Transverse colon (tissue), 4 donors: ENCODE data around the gene ZNF687. TPM values are rescaled to one million over a fixed set of nuclear protein-coding genes. Genes with fewer than 3 reads are reported as not detected.

Source experiments
- DNase-seq: peaks from one replicate; pipeline ENCODE4 v3.0.0-alpha.2; 2019
- H3K27ac ChIP-seq, 4 donors: fragments of 200-600 bp; sonication (generic); 2 replicates each; pipeline ENCODE4 v1.5.1; 2016 to 2018; ENCODE audit warnings: inconsistent platforms in 4 of 4
- H3K27me3 ChIP-seq: fragments of 200-600 bp; sonication (generic); 2 replicates; pipeline ENCODE4 v1.5.1; 2017; ENCODE audit warnings: inconsistent platforms
- H3K36me3 ChIP-seq, 4 donors: fragments of 200-600 bp; sonication (generic); 2 replicates each; pipeline ENCODE4 v1.5.1; 2017 to 2019; ENCODE audit warnings: inconsistent platforms in 4 of 4
- H3K4me1 ChIP-seq, 4 donors: fragments of 200-600 bp; sonication (generic); 2 replicates each; pipeline ENCODE4 v1.5.1; 2017 to 2020; ENCODE audit warnings: inconsistent platforms in 4 of 4
- H3K4me3 ChIP-seq, 4 donors: fragments of 200-600 bp; sonication (generic); 1 replicate in 1 of 4; 2 replicates in 3 of 4; pipeline versions ENCODE4 v1.5.1 to v1.6.1; 2017 to 2019; ENCODE audit warnings: inconsistent platforms in 4 of 4
- H3K9me3 ChIP-seq, 2 donors: fragments of 200-600 bp; sonication (generic); 2 replicates each; pipeline ENCODE4 v1.5.1; 2017 to 2019; ENCODE audit warnings: inconsistent platforms in 2 of 2
- EP300 ChIP-seq: sonication (generic); formaldehyde crosslinking; IDR thresholded peaks from one replicate; pipeline ENCODE4 v1.6.1; 2017; ENCODE audit warnings: antibody characterized with exemption, low read depth
- POLR2A ChIP-seq: fragments of 450-650 bp; IDR thresholded peaks from one replicate; pipeline ENCODE4 v1.6.1; 2016; ENCODE audit warnings: antibody characterized with exemption, mild to moderate bottlenecking, moderate library complexity
- POLR2AphosphoS5 ChIP-seq, 3 donors: sonication (generic); formaldehyde crosslinking; IDR thresholded peaks; one replicate each; pipeline ENCODE4 v1.6.1; 2016; ENCODE audit warnings: antibody characterized with exemption in 3 of 3
- WGBS, 2 donors: methylation state at CpG; one replicate each; pipeline ENCODE4 v1.1.5; 2018; ENCODE audit warnings: low coverage in 1 of 2; 5-methylcytosine and 5-hydroxymethylcytosine counted together
- in situ Hi-C, 4 donors: fragments of 200-750 bp; cut with MboI; loops; one replicate each; pipeline versions ENCODE4 v1.15.0 to v1.15.1; 2017; ENCODE audit warnings: low sequenced_read_pairs in 3 of 4, low pct_ligation_motif_present in 1 of 4, low pct_unique_long_range_greater_than_20kb in 1 of 4
- intact Hi-C: fragments of 100-400 bp; cut with DNase I; formaldehyde crosslinking; loops from one replicate; pipeline ENCODE4 v1.15.1; 2023; ENCODE audit warnings: low total_unique reads
- total RNA-seq, 4 donors: library from RNA; depleted of rRNA; stranded (reverse); fragments of >200 nt; gene quantifications; one replicate each; pipeline ENCODE4 v1.1.0, GENCODE V29; 2016
- TF ChIP-seq, protein P1 (sequence below), 5 experiments: fragments of 200-600 bp in 3 of 5; fragments of 450-650 bp in 2 of 5; sonication (generic) in 3 of 5; IDR thresholded peaks; 1 replicate in 2 of 5; 2 replicates in 3 of 5; pipeline ENCODE4 v1.5.1; 2016 to 2017; ENCODE audit warnings: antibody characterized with exemption in 5 of 5, inconsistent platforms in 3 of 5, mild to moderate bottlenecking in 2 of 5, moderate library complexity in 1 of 5

The ZNF687 gene
- total RNA-seq, 4 donors from 2014 or later = 24.5 to 41.9 (median 31.5) TPM

DNA sequence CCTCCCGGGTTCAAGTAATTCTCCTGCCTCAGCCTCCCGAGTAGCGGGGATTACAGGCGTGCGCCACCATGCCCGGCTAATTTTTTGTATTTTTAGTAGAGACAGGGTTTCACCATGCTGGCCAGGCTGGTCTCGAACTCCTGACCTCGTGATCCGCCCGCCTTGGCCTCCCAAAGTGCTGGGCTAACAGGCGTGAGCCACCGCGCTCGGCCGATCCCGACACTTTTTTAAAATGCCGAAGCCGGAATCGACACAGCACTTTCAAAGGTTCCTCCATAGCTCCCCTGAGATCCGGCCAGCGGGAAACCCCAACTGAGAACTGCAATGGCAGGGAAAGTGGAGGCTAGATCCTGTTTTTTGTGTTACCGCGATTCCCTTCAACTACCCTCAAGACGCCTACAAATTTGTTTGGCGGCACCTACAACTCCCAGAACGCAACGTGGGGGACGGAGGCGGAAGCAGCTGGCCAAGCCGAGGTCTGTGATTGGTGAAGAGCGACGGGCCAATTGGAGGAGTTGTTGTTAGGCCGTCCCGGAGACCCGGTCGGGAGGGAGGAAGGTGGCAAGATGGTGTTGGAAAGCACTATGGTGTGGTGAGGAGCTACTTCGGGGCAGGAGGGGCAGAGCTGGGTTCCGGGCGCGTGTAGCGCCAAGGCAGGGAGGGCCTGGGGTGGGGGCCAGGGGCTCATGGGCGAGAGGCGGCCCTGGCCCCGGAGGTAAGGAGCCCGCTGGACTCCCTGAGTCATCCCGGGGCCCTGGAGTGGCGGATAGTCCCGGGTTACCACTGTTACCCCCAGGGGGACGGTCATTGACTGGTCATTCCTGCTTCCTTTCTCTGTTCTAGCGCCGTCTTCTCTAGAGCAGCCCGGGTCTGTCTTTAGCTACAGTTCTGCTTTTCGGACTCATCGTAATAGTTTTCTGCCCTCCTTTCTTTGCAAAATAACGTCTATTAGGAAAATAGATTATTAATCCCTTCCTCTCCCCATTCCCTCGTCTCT lies 27.6 kb upstream of the ZNF687 start, which contains the start of gene PSMD4:
Gene PSMD4 (plus strand): TSS at position 518 of the 997 bp plus-strand sequence. CDS start 49 bp downstream, at position 567.
- TF ChIP-seq, protein P1, sequence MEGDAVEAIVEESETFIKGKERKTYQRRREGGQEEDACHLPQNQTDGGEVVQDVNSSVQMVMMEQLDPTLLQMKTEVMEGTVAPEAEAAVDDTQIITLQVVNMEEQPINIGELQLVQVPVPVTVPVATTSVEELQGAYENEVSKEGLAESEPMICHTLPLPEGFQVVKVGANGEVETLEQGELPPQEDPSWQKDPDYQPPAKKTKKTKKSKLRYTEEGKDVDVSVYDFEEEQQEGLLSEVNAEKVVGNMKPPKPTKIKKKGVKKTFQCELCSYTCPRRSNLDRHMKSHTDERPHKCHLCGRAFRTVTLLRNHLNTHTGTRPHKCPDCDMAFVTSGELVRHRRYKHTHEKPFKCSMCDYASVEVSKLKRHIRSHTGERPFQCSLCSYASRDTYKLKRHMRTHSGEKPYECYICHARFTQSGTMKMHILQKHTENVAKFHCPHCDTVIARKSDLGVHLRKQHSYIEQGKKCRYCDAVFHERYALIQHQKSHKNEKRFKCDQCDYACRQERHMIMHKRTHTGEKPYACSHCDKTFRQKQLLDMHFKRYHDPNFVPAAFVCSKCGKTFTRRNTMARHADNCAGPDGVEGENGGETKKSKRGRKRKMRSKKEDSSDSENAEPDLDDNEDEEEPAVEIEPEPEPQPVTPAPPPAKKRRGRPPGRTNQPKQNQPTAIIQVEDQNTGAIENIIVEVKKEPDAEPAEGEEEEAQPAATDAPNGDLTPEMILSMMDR (IDR thresholded peaks at IDR 0.05) = peak in 1 of 5 experiments; percentile 17
- TF ChIP-seq POLR2A (peak; percentile 86), EP300 (no peak), POLR2AphosphoS5 (IDR thresholded peaks at IDR 0.05) (peak; percentile 92 to 93 (median 93))
- peaks cover 6 to 14% (median 10%) of the 10 kb centered on the region in 4 donors for H3K4me1 ChIP-seq
- H3K27ac ChIP-seq = peak within 1 kb of the TSS; percentile 88 to 90 (median 88)
- intact Hi-C loops (loop anchor here (5.0 kb wide), 1 partner anchor 57 kb away; the partner anchor contains the start of gene PIP5K1A), in situ Hi-C loops (no loop called here)
- peak within 1 kb of the TSS; percentile 90 to 92 (median 92) for H3K4me3 ChIP-seq
- H3K9me3 ChIP-seq = no peaks in the 10 kb centered on the region
- 0 to 16% methylated on average over 5 to 56 of the region's 56 CpGs for WGBS, 2 donors
- DNase-seq = peak; percentile 95
- no peaks in the 10 kb centered on the region for H3K27me3 ChIP-seq
- H3K36me3 ChIP-seq = no peaks in the 10 kb centered on the region

DNA sequence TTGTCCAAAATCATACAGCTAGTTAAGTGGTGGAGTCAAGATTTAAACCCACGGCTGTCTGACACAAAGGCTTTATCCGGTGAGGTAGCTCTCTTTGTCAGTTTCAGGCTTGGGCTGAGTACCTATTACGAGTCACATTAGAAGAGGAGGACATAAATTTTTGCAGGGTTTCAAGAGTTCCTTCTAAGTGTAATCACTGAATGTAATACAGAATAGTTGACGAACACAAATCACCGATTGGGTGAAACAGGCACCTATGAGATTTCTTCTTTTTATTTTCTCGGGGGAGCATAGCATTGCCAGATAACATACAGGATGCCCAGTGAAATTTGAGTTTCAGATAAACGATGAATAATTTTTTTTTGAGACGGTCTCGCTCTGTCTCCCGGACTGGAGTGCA lies 26.7 kb upstream of the ZNF687 start:
- in situ Hi-C loops = no loop called here
- 22 to 43% methylated on average over 7 to 10 of the region's 10 CpGs for WGBS, 2 donors
- intact Hi-C loops = no loop called here
- no peaks in the 10 kb centered on the region for H3K9me3 ChIP-seq
- no peak for DNase-seq
- peaks cover 6 to 14% (median 10%) of the 10 kb centered on the region in 4 donors for H3K4me1 ChIP-seq
- TF ChIP-seq POLR2A (no peak), EP300 (no peak), POLR2AphosphoS5 (IDR thresholded peaks at IDR 0.05) (no peak)
- TF ChIP-seq, protein P1 (IDR thresholded peaks at IDR 0.05) = no peak
- H3K27ac ChIP-seq = peak overlapping the region; percentile 88 to 90 (median 88)
- no peaks in the 10 kb centered on the region for H3K27me3 ChIP-seq
- peak overlapping the region; percentile 90 to 92 (median 92) for H3K4me3 ChIP-seq
- no peaks in the 10 kb centered on the region for H3K36me3 ChIP-seq

DNA sequence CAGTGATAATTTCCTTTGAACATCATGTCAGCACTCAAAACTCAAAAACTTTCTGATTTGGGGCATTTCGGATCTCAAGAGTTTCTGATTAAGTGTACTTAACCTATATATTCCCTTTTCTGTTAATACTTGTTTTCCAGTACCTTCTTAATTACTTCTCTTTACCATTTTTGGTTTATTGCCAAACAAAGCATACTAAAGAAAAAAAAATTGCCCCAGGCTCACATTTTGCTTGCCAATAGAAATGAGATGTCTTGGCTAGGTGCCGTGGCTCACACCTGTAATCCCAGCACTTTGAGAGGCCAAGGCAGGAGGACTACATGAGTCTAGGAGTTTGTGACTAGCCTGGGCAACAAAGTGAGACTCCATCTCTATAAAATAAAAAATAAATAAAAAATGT lies 22.7 kb upstream of the ZNF687 start:
- Histone ChIP-seq H3K4me1 (peaks cover 6 to 11% (median 10%) of the 10 kb centered on the region in 4 donors), H3K27ac (no peak overlapping the region), H3K36me3 (peaks cover 0 to 17% (median 6%) of the 10 kb centered on the region in 4 donors), H3K27me3 (no peaks in the 10 kb centered on the region), H3K9me3 (no peaks in the 10 kb centered on the region), H3K4me3 (no peak overlapping the region)
- in situ Hi-C loops (no loop called here), intact Hi-C loops (no loop called here)
- TF ChIP-seq POLR2A = no peak
- no peak for TF ChIP-seq POLR2AphosphoS5 (IDR thresholded peaks at IDR 0.05)
- TF ChIP-seq EP300 = no peak
- TF ChIP-seq, protein P1 (IDR thresholded peaks at IDR 0.05) = no peak
- no peak for DNase-seq
- 98 to 100% methylated on average over 2 of the region's 2 CpGs for WGBS, 2 donors
